A172 (cell line): ENCODE data around the gene PROSER3. TPM values are rescaled to one million over a fixed set of nuclear protein-coding genes. Genes with fewer than 3 reads are reported as not detected.

ENCODE experiments used
- DNase-seq: peaks from one replicate; pipeline ENCODE4 v3.0.0-alpha.2; 2015; ENCODE audit warnings: low spot score
- total RNA-seq: library from RNA; depleted of rRNA; stranded (reverse); fragments of >200 nt; shearing (Covaris generic); gene quantifications from 2 replicates; pipeline ENCODE4 v1.2.3, GENCODE V29; 2014; rRNA removed

Gene PROSER3
- total RNA-seq, 1 experiment from 2014 or later = 7.0 TPM

GRCh38 chr19:35816846-35817245 lies 58.9 kb downstream of the PROSER3 start:
- no peak for DNase-seq

- no peak for DNase-seq
Observed at GRCh38 chr19:35818445-35818844, 60.5 kb downstream of the PROSER3 start.

Other genes starting within 250 kb of the PROSER3 start
- 4.0 and 4.4 TPM in 2 replicates for gene DMKN, start 244.5 kb upstream of the PROSER3 start, total RNA-seq
- gene SBSN, start 229.9 kb upstream of the PROSER3 start, total RNA-seq = not detected in 2 replicates
- not detected in 2 replicates for gene GAPDHS, start 224.7 kb upstream of the PROSER3 start, total RNA-seq
- gene TMEM147, start 212.6 kb upstream of the PROSER3 start, total RNA-seq = 167 and 204 TPM in 2 replicates
- gene ATP4A, start 194.5 kb upstream of the PROSER3 start, total RNA-seq = not detected in 2 replicates
- not detected in 2 replicates for gene PMIS2, start 172.0 kb upstream of the PROSER3 start, total RNA-seq
- 17.6 and 18.9 TPM in 2 replicates for gene HAUS5, start 145.4 kb upstream of the PROSER3 start, total RNA-seq
- gene RBM42, start 129.1 kb upstream of the PROSER3 start, total RNA-seq = 105 and 110 TPM in 2 replicates
- gene ETV2, start 116.4 kb upstream of the PROSER3 start, total RNA-seq = 0.12 and 1.4 TPM in 2 replicates
- gene COX6B1, start 109.9 kb upstream of the PROSER3 start, total RNA-seq = 483 and 1,012 TPM in 2 replicates
- gene UPK1A, start 91.7 kb upstream of the PROSER3 start, total RNA-seq = 0.17 TPM in 1 of 2 replicates, not detected in the other
- not detected in 2 replicates for gene ZBTB32, start 53.6 kb upstream of the PROSER3 start, total RNA-seq
- gene KMT2B, start 40.2 kb upstream of the PROSER3 start, total RNA-seq = 8.0 and 9.6 TPM in 2 replicates
- gene IGFLR1, start 15.7 kb upstream of the PROSER3 start, total RNA-seq = 5.3 and 22.0 TPM in 2 replicates
- gene U2AF1L4, start 12.8 kb upstream of the PROSER3 start, total RNA-seq = 6.9 and 18.0 TPM in 2 replicates
- gene PSENEN, start 12.5 kb upstream of the PROSER3 start, total RNA-seq = 37.1 and 40.9 TPM in 2 replicates
- 13.8 and 16.4 TPM in 2 replicates for gene LIN37, start 9.6 kb upstream of the PROSER3 start, total RNA-seq
- 0.07 and 0.72 TPM in 2 replicates for gene HSPB6, start 1.1 kb upstream of the PROSER3 start, total RNA-seq
- 2.8 and 7.8 TPM in 2 replicates for gene ARHGAP33, start 17.4 kb downstream of the PROSER3 start, total RNA-seq
- not detected in 2 replicates for gene PRODH2, start 54.7 kb downstream of the PROSER3 start, total RNA-seq
- gene NPHS1, start 94.3 kb downstream of the PROSER3 start, total RNA-seq = not detected in 2 replicates
- gene KIRREL2, start 98.7 kb downstream of the PROSER3 start, total RNA-seq = 0.62 and 0.83 TPM in 2 replicates
- 39.8 and 52.5 TPM in 2 replicates for gene APLP1, start 110.4 kb downstream of the PROSER3 start, total RNA-seq
- 1.7 and 2.3 TPM in 2 replicates for gene NFKBID, start 142.4 kb downstream of the PROSER3 start, total RNA-seq
- gene HCST, start 144.4 kb downstream of the PROSER3 start, total RNA-seq = 0.69 TPM in 1 of 2 replicates, not detected in the other
- not detected in 2 replicates for gene TYROBP, start 150.1 kb downstream of the PROSER3 start, total RNA-seq
- 4.6 and 8.2 TPM in 2 replicates for gene LRFN3, start 178.2 kb downstream of the PROSER3 start, total RNA-seq
- gene SDHAF1, start 237.0 kb downstream of the PROSER3 start, total RNA-seq = 20.4 and 24.6 TPM in 2 replicates